Loucy (cell line): Measurements from ENCODE around the gene NPFFR1.
A peak's percentile ranks its signal among the peaks of the same experiment; 100 is the strongest.

ENCODE experiments used
- H2AFZ ChIP-seq: fragments of 200-600 bp; sonication (generic); 2 replicates; pipeline ENCODE4 v1.6.0; 2016; ENCODE audit warnings: antibody characterized with exemption, mild to moderate bottlenecking, low read length, moderate library complexity
- H3F3A ChIP-seq: fragments of 200-600 bp; 2 replicates; pipeline ENCODE4 v1.6.0; 2016; ENCODE audit warnings: antibody characterized with exemption, low read depth, mild to moderate bottlenecking
- H3K27me3 ChIP-seq: fragments of 200-600 bp; sonication (generic); 2 replicates; pipeline ENCODE4 v1.6.1; 2014; ENCODE audit warnings: low read length, mild to moderate bottlenecking; ENCODE audit not compliant: insufficient read depth, poor library complexity, severe bottlenecking
- H3K36me3 ChIP-seq: fragments of 200-600 bp; sonication (generic); 2 replicates; pipeline ENCODE4 v1.6.1; 2016; ENCODE audit warnings: low read length; ENCODE audit not compliant: insufficient read depth
- H3K4me1 ChIP-seq: fragments of 200-600 bp; sonication (generic); 2 replicates; pipeline ENCODE4 v1.5.1; 2014; ENCODE audit warnings: low read length, mild to moderate bottlenecking; ENCODE audit not compliant: insufficient read depth, poor library complexity, severe bottlenecking
- H3K4me2 ChIP-seq: fragments of 200-600 bp; sonication (generic); 2 replicates; pipeline ENCODE4 v1.6.0; 2014; ENCODE audit warnings: antibody characterized with exemption, low read length, low read depth, mild to moderate bottlenecking; ENCODE audit not compliant: poor library complexity, severe bottlenecking
- H3K4me3 ChIP-seq: fragments of 200-600 bp; sonication (generic); 2 replicates; pipeline ENCODE4 v1.5.1; 2014; ENCODE audit warnings: low read length, mild to moderate bottlenecking, mixed read lengths; ENCODE audit not compliant: poor library complexity, severe bottlenecking
- H3K79me2 ChIP-seq: fragments of 200-600 bp; sonication (generic); 2 replicates; pipeline ENCODE4 v1.6.1; 2014; ENCODE audit warnings: low read length; ENCODE audit not compliant: insufficient read depth
- H3K9ac ChIP-seq: fragments of 200-600 bp; sonication (generic); 2 replicates; pipeline ENCODE4 v1.6.0; 2014; ENCODE audit warnings: mild to moderate bottlenecking, low read depth, low read length, moderate library complexity; ENCODE audit not compliant: poor library complexity, severe bottlenecking
- H3K9me2 ChIP-seq: fragments of 200-600 bp; sonication (generic); replicated peaks from 2 replicates; pipeline ENCODE4 v1.6.1; 2016; ENCODE audit warnings: low read depth, low read length, mixed read lengths
- H3K9me3 ChIP-seq: fragments of 200-600 bp; sonication (generic); 2 replicates; pipeline ENCODE4 v1.6.1; 2014; ENCODE audit warnings: mild to moderate bottlenecking, antibody characterized with exemption, low read length, low read depth; ENCODE audit not compliant: insufficient read depth
- H4K20me1 ChIP-seq: fragments of 200-600 bp; sonication (generic); 2 replicates; pipeline ENCODE4 v1.6.0; 2014; ENCODE audit warnings: antibody characterized with exemption, low read length, mild to moderate bottlenecking; ENCODE audit not compliant: insufficient read depth, poor library complexity, severe bottlenecking
- EZH2phosphoT487 ChIP-seq: fragments of 200-600 bp; IDR thresholded peaks from 2 replicates; pipeline ENCODE4 v1.6.1; 2018; ENCODE audit warnings: antibody characterized with exemption, mild to moderate bottlenecking, moderate library complexity, borderline replicate concordance
- TF ChIP-seq, protein P1 (sequence below): fragments of 200-600 bp; sonication (generic); conservative IDR thresholded peaks from 2 replicates; pipeline ENCODE4 v1.5.1; 2014; ENCODE audit warnings: mild to moderate bottlenecking, antibody characterized with exemption, low read length

Gene NPFFR1

DNA sequence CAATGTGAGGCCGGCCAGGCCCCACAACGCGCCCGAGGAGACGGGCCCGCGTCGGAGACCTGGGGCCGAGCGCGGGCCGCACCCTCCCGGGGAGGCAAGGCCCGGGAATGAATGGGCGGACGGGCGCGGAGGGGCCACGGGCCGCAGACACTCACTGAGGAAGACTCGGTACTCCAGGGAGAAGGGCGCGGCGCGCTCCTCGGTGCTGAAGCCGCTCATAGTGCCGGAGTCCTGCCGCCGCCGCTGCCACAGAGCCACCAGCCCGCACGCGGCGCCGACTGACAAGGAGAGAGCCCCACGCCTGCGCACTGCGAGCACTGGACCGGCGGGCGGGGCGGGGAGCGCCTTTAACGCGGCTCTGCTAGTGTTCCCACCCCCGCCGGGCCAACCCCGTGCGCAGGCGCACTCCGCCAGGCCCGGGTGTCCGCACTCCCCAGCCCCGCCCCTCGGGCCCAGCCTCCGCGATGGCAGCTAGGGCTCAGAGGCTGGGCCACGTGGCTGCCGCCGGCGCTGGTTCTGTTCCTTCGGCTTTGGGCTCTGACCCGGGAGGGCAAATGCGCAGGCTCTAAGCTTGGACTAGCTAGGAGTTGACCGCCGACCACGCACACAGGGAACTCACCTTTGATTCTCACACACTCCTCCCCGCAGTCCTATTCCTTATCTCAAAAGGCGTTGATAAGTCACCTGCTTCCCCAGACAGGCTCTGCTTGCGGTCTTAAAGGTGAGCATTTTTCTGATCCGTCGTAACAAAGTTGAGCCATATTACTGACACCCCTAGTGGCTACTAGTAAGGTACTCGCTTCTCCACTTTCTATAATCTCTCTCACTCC is 50.5 kb downstream of the NPFFR1 start, which contains the start of gene PPA1:
Gene PPA1 (minus strand): TSS at position 321 of the 830 bp plus-strand sequence. CDS start 102 bp downstream, at position 219.
- Histone ChIP-seq H3F3A (no peaks in the 10 kb centered on the region), H3K4me2 (peak within 1 kb of the TSS; percentile 98), H3K4me1 (peaks cover 36% of the 10 kb centered on the region), H2AFZ (peak within 1 kb of the TSS; percentile 100), H3K27me3 (no peaks in the 10 kb centered on the region), H3K36me3 (peaks cover 3% of the 10 kb centered on the region; the same call in 1 of the 2 replicates), H3K9me3 (no peaks in the 10 kb centered on the region), H3K4me3 (peak within 1 kb of the TSS; percentile 96), H3K9me2 (no peaks in the 10 kb centered on the region), H4K20me1 (peaks cover 29% of the 10 kb centered on the region), H3K79me2 (peaks cover 44% of the 10 kb centered on the region), H3K9ac (peak within 1 kb of the TSS; percentile 88)
- TF ChIP-seq, protein P1, sequence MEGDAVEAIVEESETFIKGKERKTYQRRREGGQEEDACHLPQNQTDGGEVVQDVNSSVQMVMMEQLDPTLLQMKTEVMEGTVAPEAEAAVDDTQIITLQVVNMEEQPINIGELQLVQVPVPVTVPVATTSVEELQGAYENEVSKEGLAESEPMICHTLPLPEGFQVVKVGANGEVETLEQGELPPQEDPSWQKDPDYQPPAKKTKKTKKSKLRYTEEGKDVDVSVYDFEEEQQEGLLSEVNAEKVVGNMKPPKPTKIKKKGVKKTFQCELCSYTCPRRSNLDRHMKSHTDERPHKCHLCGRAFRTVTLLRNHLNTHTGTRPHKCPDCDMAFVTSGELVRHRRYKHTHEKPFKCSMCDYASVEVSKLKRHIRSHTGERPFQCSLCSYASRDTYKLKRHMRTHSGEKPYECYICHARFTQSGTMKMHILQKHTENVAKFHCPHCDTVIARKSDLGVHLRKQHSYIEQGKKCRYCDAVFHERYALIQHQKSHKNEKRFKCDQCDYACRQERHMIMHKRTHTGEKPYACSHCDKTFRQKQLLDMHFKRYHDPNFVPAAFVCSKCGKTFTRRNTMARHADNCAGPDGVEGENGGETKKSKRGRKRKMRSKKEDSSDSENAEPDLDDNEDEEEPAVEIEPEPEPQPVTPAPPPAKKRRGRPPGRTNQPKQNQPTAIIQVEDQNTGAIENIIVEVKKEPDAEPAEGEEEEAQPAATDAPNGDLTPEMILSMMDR = peak; percentile 42
- TF ChIP-seq EZH2phosphoT487 = no peak

DNA sequence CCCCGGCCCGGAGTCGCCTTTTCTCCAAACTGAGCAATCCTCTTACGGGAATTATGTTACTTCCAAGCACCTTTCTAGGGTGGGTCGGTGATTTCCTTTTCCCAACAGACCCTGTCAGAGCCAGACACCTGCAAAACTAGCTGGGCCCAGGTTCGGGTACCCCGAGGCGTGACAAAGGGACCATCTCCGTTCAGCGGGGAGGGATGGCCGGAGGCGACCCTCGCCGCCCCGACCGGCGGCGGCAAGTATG is 51.0 kb downstream of the NPFFR1 start:
- Histone ChIP-seq H3K9me3 (no peaks in the 10 kb centered on the region), H3K4me3 (peak overlapping the region; percentile 96), H3K27me3 (no peaks in the 10 kb centered on the region), H3K4me2 (peak overlapping the region; percentile 88), H4K20me1 (peaks cover 34% of the 10 kb centered on the region), H2AFZ (peak overlapping the region; percentile 78), H3K4me1 (peaks cover 42% of the 10 kb centered on the region), H3K9me2 (no peaks in the 10 kb centered on the region), H3K79me2 (peaks cover 49% of the 10 kb centered on the region), H3F3A (no peaks in the 10 kb centered on the region), H3K36me3 (peaks cover 3% of the 10 kb centered on the region; the same call in 1 of the 2 replicates), H3K9ac (peak overlapping the region; percentile 88)
- no peak for TF ChIP-seq EZH2phosphoT487
- TF ChIP-seq, protein P1 = no peak

DNA sequence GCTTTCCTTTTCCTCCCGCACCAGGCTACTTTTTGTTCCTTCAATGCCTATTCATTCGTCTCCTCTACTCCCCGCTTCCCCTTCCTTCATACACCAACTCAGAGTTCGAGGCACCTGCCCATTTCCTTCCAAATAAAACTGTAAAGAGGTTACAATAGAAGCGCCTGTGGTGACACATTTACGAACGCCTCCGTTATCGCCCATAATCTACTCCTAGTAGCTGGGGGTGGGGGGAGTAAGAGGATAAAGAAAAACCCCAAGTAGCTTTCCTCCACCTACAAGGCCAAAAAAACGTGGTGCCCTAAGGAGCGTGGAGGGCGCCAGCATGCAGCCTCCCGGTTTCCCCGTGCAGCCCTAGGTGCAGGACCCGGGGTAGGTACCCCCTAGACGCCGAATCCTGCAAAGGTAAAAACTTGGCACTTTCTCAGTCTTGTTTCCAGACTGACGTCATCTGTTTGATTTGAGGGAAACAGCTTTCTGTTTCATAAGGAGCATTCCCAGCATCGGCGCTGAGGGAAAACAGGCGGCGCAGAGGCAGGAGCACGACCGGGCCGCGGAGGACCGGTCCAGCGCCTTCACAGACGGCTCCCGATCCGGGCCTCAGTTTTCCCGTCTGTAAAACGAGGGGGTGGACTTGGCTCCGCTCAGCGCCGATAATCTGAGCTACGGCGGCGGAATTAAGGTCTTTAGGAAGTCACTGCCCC is 51.5 kb downstream of the NPFFR1 start:
- peaks cover 38% of the 10 kb centered on the region for H4K20me1 ChIP-seq
- no peaks in the 10 kb centered on the region for H3F3A ChIP-seq
- H3K9me2 ChIP-seq = no peaks in the 10 kb centered on the region
- TF ChIP-seq, protein P1 = no peak
- no peak for TF ChIP-seq EZH2phosphoT487
- H3K9me3 ChIP-seq = no peaks in the 10 kb centered on the region
- peak overlapping the region; percentile 88 for H3K9ac ChIP-seq
- peak overlapping the region; percentile 96 for H3K4me3 ChIP-seq
- peaks cover 3% of the 10 kb centered on the region; the same call in 1 of the 2 replicates for H3K36me3 ChIP-seq
- peaks cover 46% of the 10 kb centered on the region for H3K4me1 ChIP-seq
- H3K79me2 ChIP-seq = peaks cover 54% of the 10 kb centered on the region
- peak overlapping the region; percentile 88 for H3K4me2 ChIP-seq
- H3K27me3 ChIP-seq = no peaks in the 10 kb centered on the region
- H2AFZ ChIP-seq = peak overlapping the region; percentile 78
